IPS-20b (cell line): ENCODE results near the gene AQP5.

ENCODE experiments used
- H3K27ac ChIP-seq: one replicate; pipeline ENCODE4 v1.5.1; 2013; ENCODE audit warnings: low read length
- H3K27me3 ChIP-seq: 2 replicates; pipeline ENCODE4 v1.6.1; 2013; ENCODE audit warnings: mild to moderate bottlenecking, low read length, inconsistent platforms; ENCODE audit not compliant: insufficient read depth
- H3K36me3 ChIP-seq: 2 replicates; pipeline ENCODE4 v1.6.1; 2013; ENCODE audit warnings: low read depth, mild to moderate bottlenecking, inconsistent platforms, low read length, moderate library complexity; ENCODE audit not compliant: insufficient read depth
- H3K4me1 ChIP-seq: 2 replicates; pipeline ENCODE4 v1.6.1; 2013; ENCODE audit warnings: mild to moderate bottlenecking, control low read depth, inconsistent platforms, low read length, moderate library complexity; ENCODE audit not compliant: insufficient read depth
- H3K4me3 ChIP-seq: 2 replicates; pipeline ENCODE4 v1.5.1; 2013; ENCODE audit warnings: mild to moderate bottlenecking, low read length, inconsistent platforms
- H3K9ac ChIP-seq: 2 replicates; pipeline ENCODE4 v1.6.1; 2013; ENCODE audit warnings: low read depth, mild to moderate bottlenecking, inconsistent platforms, low read length, moderate library complexity
- H3K9me3 ChIP-seq: 2 replicates; pipeline ENCODE4 v1.6.1; 2013; ENCODE audit warnings: mild to moderate bottlenecking, low read depth, low read length, inconsistent platforms; ENCODE audit not compliant: insufficient read depth

AQP5 gene

GRCh38 chr12:50003595-50003994 is 41.9 kb downstream of the AQP5 start:
- no peak overlapping the region for H3K9ac ChIP-seq
- H3K9me3 ChIP-seq = no peaks in the 10 kb centered on the region
- no peak overlapping the region for H3K27ac ChIP-seq
- H3K27me3 ChIP-seq = no peaks in the 10 kb centered on the region
- no peaks in the 10 kb centered on the region for H3K4me1 ChIP-seq
- H3K4me3 ChIP-seq = no peak overlapping the region
- peaks cover 83% of the 10 kb centered on the region for H3K36me3 ChIP-seq

- Histone ChIP-seq H3K36me3 (peaks cover 76% of the 10 kb centered on the region), H3K9ac (no peak overlapping the region), H3K9me3 (no peaks in the 10 kb centered on the region), H3K27ac (no peak overlapping the region), H3K27me3 (no peaks in the 10 kb centered on the region), H3K4me3 (no peak overlapping the region), H3K4me1 (no peaks in the 10 kb centered on the region)
Measured at GRCh38 chr12:50004696-50005095, 43.0 kb downstream of the AQP5 start.

- no peak overlapping the region for H3K4me3 ChIP-seq
- no peak overlapping the region for H3K9ac ChIP-seq
- H3K36me3 ChIP-seq = peaks cover 76% of the 10 kb centered on the region
- no peaks in the 10 kb centered on the region for H3K4me1 ChIP-seq
- no peak overlapping the region for H3K27ac ChIP-seq
- H3K27me3 ChIP-seq = no peaks in the 10 kb centered on the region
- no peaks in the 10 kb centered on the region for H3K9me3 ChIP-seq
Measured at GRCh38 chr12:50005175-50005574, 43.5 kb downstream of the AQP5 start.

GRCh38 chr12:50006280-50006679 is 44.6 kb downstream of the AQP5 start:
- Histone ChIP-seq H3K4me3 (no peak overlapping the region), H3K36me3 (peaks cover 65% of the 10 kb centered on the region), H3K27me3 (no peaks in the 10 kb centered on the region), H3K27ac (no peak overlapping the region), H3K9ac (no peak overlapping the region), H3K4me1 (no peaks in the 10 kb centered on the region), H3K9me3 (no peaks in the 10 kb centered on the region)

GRCh38 chr12:50006754-50007442 is 45.2 kb downstream of the AQP5 start:
- Histone ChIP-seq H3K9ac (no peak overlapping the region), H3K27ac (no peak overlapping the region), H3K4me1 (no peaks in the 10 kb centered on the region), H3K27me3 (no peaks in the 10 kb centered on the region), H3K36me3 (peaks cover 59% of the 10 kb centered on the region), H3K9me3 (no peaks in the 10 kb centered on the region), H3K4me3 (no peak overlapping the region)

- Histone ChIP-seq H3K9me3 (no peaks in the 10 kb centered on the region), H3K36me3 (peaks cover 23% of the 10 kb centered on the region), H3K4me1 (no peaks in the 10 kb centered on the region; the same call in 1 of the 2 replicates), H3K9ac (no peak overlapping the region), H3K4me3 (no peak overlapping the region), H3K27ac (no peak overlapping the region), H3K27me3 (no peaks in the 10 kb centered on the region)
Measured at GRCh38 chr12:50013361-50014147, 51.9 kb downstream of the AQP5 start.

GRCh38 chr12:50014342-50014741 is 52.7 kb downstream of the AQP5 start:
- no peak overlapping the region for H3K27ac ChIP-seq
- H3K36me3 ChIP-seq = peaks cover 23% of the 10 kb centered on the region
- no peaks in the 10 kb centered on the region for H3K27me3 ChIP-seq
- H3K9ac ChIP-seq = no peak overlapping the region
- H3K4me1 ChIP-seq = no peaks in the 10 kb centered on the region; the same call in 1 of the 2 replicates
- H3K4me3 ChIP-seq = no peak overlapping the region
- H3K9me3 ChIP-seq = no peaks in the 10 kb centered on the region
